Uterus (tissue), 4 donors: ENCODE measurements around the gene HSPB7. TPM values are rescaled to one million over a fixed set of nuclear protein-coding genes. Genes with fewer than 3 reads are reported as not detected.

Experiments
- DNase-seq, 2 donors: peaks; one replicate each; pipeline ENCODE4 v3.0.0-alpha.2; 2019 to 2020
- H3K27ac ChIP-seq, 2 donors: fragments of 200-600 bp; sonication (generic); 1 replicate in 1 of 2; 2 replicates in 1 of 2; pipeline ENCODE4 v1.5.1; 2016 to 2018
- H3K27me3 ChIP-seq, 2 donors: fragments of 200-600 bp; sonication (generic); one replicate each; pipeline ENCODE4 v1.5.1; 2018 to 2019; ENCODE audit warnings: control low read depth in 1 of 2
- H3K36me3 ChIP-seq, 2 donors: fragments of 200-600 bp; sonication (generic); one replicate each; pipeline ENCODE4 v1.5.1; 2019; ENCODE audit warnings: control low read depth in 1 of 2
- H3K4me1 ChIP-seq, 2 donors: fragments of 200-600 bp; sonication (generic); one replicate each; pipeline ENCODE4 v1.5.1; 2018 to 2019; ENCODE audit warnings: control low read depth in 1 of 2
- H3K4me3 ChIP-seq, 2 donors: fragments of 200-600 bp; sonication (generic); 1 replicate in 1 of 2; 2 replicates in 1 of 2; pipeline ENCODE4 v1.5.1; 2018 to 2019; ENCODE audit warnings: mild to moderate bottlenecking in 1 of 2
- H3K9me3 ChIP-seq, 2 donors: fragments of 200-600 bp; sonication (generic); one replicate each; pipeline ENCODE4 v1.5.1; 2019; ENCODE audit warnings: control low read depth in 1 of 2
- POLR2A ChIP-seq, 2 donors: fragments of 450-650 bp; IDR thresholded peaks; one replicate each; pipeline ENCODE4 v1.6.1; 2016; ENCODE audit warnings: antibody characterized with exemption in 2 of 2, mild to moderate bottlenecking in 1 of 2, moderate library complexity in 1 of 2
- intact Hi-C: fragments of 100-400 bp; cut with DNase I; formaldehyde crosslinking; loops from one replicate; pipeline ENCODE4 v1.15.1; 2023; ENCODE audit warnings: low total_unique reads
- total RNA-seq, 4 donors: library from RNA; depleted of rRNA in 3 of 4; stranded (reverse); fragments of >200 nt in 3 of 4; gene quantifications; one replicate each; pipeline versions ENCODE4 v1.1.0 to v1.2.4, GENCODE V29; 2014 to 2023
- TF ChIP-seq, protein P1 (sequence below), 4 experiments: fragments of 200-600 bp in 2 of 4; fragments of 450-650 bp in 2 of 4; sonication (generic) in 2 of 4; IDR thresholded peaks; one replicate each; pipeline ENCODE4 v1.5.1; 2016 to 2019; ENCODE audit warnings: antibody characterized with exemption in 4 of 4, mild to moderate bottlenecking in 2 of 4, moderate library complexity in 1 of 4
- donor health status: DM: yes; HTN: yes; CAD: no.

The HSPB7 gene
- total RNA-seq, 4 donors from 2014 or later: 8.7 to 283 (median 22.6) TPM

DNA sequence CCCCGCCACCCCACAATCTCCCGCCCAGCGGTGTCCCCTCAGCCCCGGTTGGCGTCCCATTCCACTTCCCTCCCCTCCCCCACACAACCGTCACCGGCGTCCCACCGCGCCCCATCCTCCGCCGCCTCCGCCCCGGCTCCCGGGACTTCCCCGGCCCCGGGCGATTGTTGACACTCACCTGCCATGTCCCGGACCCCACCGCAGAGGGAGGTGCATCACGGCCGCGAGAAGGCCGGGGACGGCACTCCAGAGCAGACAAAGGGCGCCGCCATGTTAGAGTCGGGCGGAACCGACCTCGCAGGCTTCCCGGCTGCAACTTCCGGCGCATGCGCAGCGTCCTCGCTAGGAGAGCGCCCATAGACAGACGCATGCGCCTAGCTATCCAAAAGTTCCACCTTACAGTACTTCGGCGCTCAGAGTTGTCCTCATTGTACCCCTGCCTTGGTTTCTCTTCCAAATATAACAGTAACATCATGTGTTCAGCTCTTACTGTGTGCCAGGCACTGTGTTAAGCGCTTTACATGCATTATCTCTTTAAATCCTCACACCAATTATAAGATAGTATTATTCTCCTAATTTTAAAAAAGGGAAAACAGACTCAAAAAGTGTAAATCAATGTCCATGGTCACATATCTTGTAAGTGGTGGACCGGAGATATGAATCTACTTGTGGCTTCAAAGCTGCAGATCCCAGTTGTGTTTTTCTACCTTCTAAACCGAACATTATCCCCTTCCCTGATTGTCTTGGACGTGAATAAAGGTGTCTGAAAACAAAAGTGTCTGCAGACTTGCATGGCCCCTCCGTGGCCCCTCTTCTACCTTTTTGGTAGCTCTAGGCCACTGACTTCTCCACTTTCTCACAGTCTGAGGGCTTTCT is 41.8 kb downstream of the HSPB7 start, which contains the start of gene ZBTB17:
ZBTB17 (minus strand) TSS at position 297 of the 876 bp plus-strand sequence. CDS start 27,606 bp downstream, outside the sequence.
- H3K4me3 ChIP-seq: peak within 1 kb of the TSS; percentile 89 to 93
- H3K27ac ChIP-seq: peak within 1 kb of the TSS; percentile 76 to 77
- peak; percentile 93 to 94 for DNase-seq
- no peaks in the 10 kb centered on the region for H3K9me3 ChIP-seq
- no peaks in the 10 kb centered on the region for H3K36me3 ChIP-seq
- peak; percentile 57 to 79 for TF ChIP-seq POLR2A (IDR thresholded peaks at IDR 0.05)
- TF ChIP-seq, protein P1, sequence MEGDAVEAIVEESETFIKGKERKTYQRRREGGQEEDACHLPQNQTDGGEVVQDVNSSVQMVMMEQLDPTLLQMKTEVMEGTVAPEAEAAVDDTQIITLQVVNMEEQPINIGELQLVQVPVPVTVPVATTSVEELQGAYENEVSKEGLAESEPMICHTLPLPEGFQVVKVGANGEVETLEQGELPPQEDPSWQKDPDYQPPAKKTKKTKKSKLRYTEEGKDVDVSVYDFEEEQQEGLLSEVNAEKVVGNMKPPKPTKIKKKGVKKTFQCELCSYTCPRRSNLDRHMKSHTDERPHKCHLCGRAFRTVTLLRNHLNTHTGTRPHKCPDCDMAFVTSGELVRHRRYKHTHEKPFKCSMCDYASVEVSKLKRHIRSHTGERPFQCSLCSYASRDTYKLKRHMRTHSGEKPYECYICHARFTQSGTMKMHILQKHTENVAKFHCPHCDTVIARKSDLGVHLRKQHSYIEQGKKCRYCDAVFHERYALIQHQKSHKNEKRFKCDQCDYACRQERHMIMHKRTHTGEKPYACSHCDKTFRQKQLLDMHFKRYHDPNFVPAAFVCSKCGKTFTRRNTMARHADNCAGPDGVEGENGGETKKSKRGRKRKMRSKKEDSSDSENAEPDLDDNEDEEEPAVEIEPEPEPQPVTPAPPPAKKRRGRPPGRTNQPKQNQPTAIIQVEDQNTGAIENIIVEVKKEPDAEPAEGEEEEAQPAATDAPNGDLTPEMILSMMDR (IDR thresholded peaks at IDR 0.05): peak in 2 of 4 experiments; percentile 16 to 37
- intact Hi-C loops: no loop called here
- peaks cover 8 to 11% of the 10 kb centered on the region in 2 donors for H3K4me1 ChIP-seq
- no peaks in the 10 kb centered on the region for H3K27me3 ChIP-seq

DNA sequence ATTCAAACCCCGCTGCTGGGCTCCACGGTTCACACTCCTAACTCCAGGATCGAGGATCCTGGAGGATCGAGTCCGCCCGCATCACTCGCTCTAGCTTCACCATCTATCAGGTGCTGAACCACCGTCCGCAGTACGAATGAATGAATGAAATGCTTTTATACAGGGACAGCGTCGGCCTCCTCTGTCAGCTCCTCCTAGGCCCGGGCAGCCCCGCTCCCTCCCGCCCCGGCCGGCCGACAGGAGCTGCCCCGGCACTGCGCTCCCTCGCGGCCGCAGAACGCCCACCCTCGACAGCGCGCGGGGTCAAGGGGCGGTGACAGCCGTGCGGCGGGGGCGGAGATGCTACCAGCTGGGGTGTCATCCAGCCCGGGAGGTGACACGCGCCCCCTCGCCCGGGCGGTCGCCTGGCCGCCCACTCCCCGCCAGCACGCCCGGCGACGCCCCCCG is 42.5 kb downstream of the HSPB7 start:
- Histone ChIP-seq H3K36me3 (no peaks in the 10 kb centered on the region), H3K27me3 (no peaks in the 10 kb centered on the region), H3K4me3 (peak overlapping the region; percentile 89 to 93), H3K27ac (peak overlapping the region; percentile 76 to 77), H3K4me1 (peaks cover 8 to 11% of the 10 kb centered on the region in 2 donors), H3K9me3 (no peaks in the 10 kb centered on the region)
- no peak for DNase-seq
- intact Hi-C loops: no loop called here
- TF ChIP-seq, protein P1 (IDR thresholded peaks at IDR 0.05): no peak
- no peak for TF ChIP-seq POLR2A (IDR thresholded peaks at IDR 0.05)

DNA sequence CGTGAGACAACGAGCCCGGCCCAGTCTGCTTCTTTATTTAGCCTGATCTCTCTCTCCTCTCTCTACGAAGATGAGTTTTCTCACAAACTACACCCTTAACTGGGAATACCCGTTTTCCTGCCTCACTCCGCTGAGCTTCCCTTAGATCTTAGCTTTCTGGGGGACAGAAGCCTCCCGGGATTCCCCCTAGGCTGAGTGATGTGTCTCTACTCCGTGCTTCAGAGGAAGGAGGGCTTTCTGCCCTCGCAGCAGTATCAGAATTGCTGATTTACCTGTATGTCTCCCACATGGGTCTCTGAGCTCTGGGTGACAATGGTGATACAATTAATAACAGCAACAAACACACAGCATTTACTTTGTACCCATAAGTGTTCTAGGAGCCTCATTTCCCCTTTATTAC is 43.0 kb downstream of the HSPB7 start:
- Histone ChIP-seq H3K9me3 (no peaks in the 10 kb centered on the region), H3K36me3 (no peaks in the 10 kb centered on the region), H3K4me1 (peaks cover 8 to 11% of the 10 kb centered on the region in 2 donors), H3K4me3 (peak overlapping the region; percentile 89 to 93), H3K27me3 (no peaks in the 10 kb centered on the region), H3K27ac (no peak overlapping the region)
- DNase-seq: no peak
- TF ChIP-seq, protein P1 (IDR thresholded peaks at IDR 0.05): no peak
- TF ChIP-seq POLR2A (IDR thresholded peaks at IDR 0.05): no peak
- intact Hi-C loops: no loop called here

DNA sequence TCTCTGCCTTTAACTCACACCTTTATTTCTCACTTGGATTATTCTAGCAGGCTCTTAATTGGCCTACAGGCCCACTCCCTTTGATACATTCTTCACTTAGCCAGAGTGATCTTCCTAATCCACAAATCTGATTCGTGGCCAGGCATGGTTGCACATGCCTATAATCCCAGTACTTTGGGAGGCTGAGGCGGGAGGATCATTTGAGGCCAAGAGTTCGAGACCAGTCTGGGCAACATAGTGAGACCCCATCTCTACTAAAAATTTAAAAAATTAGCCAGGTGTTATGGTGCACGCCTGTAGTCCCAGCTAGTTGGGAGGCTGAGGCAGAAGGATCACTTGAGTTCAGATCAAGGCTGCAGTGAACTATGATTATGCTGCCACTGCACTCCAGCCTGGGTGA is 44.1 kb downstream of the HSPB7 start:
- TF ChIP-seq, protein P1 (IDR thresholded peaks at IDR 0.05): no peak
- TF ChIP-seq POLR2A (IDR thresholded peaks at IDR 0.05): no peak
- H3K36me3 ChIP-seq: no peaks in the 10 kb centered on the region
- no peak overlapping the region for H3K4me3 ChIP-seq
- H3K27me3 ChIP-seq: no peaks in the 10 kb centered on the region
- intact Hi-C loops: no loop called here
- no peaks in the 10 kb centered on the region for H3K9me3 ChIP-seq
- DNase-seq: no peak
- peaks cover 8 to 11% of the 10 kb centered on the region in 2 donors for H3K4me1 ChIP-seq
- no peak overlapping the region for H3K27ac ChIP-seq

DNA sequence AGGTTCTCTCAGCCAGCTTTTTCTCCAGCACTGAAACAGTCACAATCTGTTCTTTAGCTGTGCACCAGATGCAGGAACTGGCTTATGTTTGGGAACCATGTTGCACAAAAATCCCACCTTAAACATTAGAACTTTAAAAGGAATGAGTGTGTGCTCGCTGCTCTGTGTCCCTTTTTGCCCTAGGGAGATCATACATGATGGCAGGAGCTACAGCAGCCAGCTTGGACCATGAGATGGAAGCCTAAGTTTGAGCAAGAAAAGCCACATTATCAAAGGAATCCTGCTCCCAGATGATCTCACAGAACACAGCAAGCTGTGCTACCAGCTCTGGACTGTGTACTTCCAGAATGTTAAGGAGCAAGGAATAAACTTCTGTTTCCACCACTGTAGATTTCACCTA is 45.4 kb downstream of the HSPB7 start:
- Histone ChIP-seq H3K9me3 (no peaks in the 10 kb centered on the region), H3K4me3 (no peak overlapping the region), H3K36me3 (no peaks in the 10 kb centered on the region), H3K4me1 (peaks cover 8 to 11% of the 10 kb centered on the region in 2 donors), H3K27me3 (no peaks in the 10 kb centered on the region), H3K27ac (no peak overlapping the region)
- intact Hi-C loops: no loop called here
- no peak for DNase-seq
- TF ChIP-seq, protein P1 (IDR thresholded peaks at IDR 0.05): no peak
- TF ChIP-seq POLR2A (IDR thresholded peaks at IDR 0.05): no peak
